NCI-H2227 (cell line): Measurements from ENCODE around the gene NDUFS3.

Source experiments
- DNase-seq: peaks from one replicate; lab custom pipeline; 2025; ENCODE audit not compliant: unreplicated experiment; lab: John Stamatoyannopoulos, UW

Gene NDUFS3

GRCh38 chr11:47589977-47590861, 11.3 kb downstream of the NDUFS3 start:
- DNase-seq, result no peak

GRCh38 chr11:47591764-47592163, 12.9 kb downstream of the NDUFS3 start:
- no peak for DNase-seq

- no peak for DNase-seq
These were observed 13.4 kb downstream of the NDUFS3 start for GRCh38 chr11:47592251-47592650.

- DNase-seq, result no peak
These were observed 14.1 kb downstream of the NDUFS3 start for GRCh38 chr11:47592970-47593369.

- DNase-seq, result no peak
These were observed 14.6 kb downstream of the NDUFS3 start for GRCh38 chr11:47593492-47593933.

GRCh38 chr11:47593934-47594855, 15.3 kb downstream of the NDUFS3 start, which contains the start of gene C1QTNF4:
Gene C1QTNF4 (minus strand): TSS chr11:47594411. CDS start chr11:47590810, 3,601 bp downstream.
- peak; percentile 19 for DNase-seq

GRCh38 chr11:47595029-47595428, 16.2 kb downstream of the NDUFS3 start:
- no peak for DNase-seq

- DNase-seq, result no peak
These were observed 17.1 kb downstream of the NDUFS3 start for GRCh38 chr11:47595967-47596366.

- DNase-seq, result no peak
These were observed 21.0 kb downstream of the NDUFS3 start for GRCh38 chr11:47599902-47600301.

- DNase-seq, result no peak
These were observed 24.4 kb downstream of the NDUFS3 start for GRCh38 chr11:47603295-47603694.

- no peak for DNase-seq
These were observed 27.0 kb downstream of the NDUFS3 start for GRCh38 chr11:47605921-47606320.

- peak; percentile 31 for DNase-seq
These were observed 27.9 kb downstream of the NDUFS3 start for GRCh38 chr11:47606731-47607130.

GRCh38 chr11:47607380-47607779, 28.5 kb downstream of the NDUFS3 start:
- no peak for DNase-seq

GRCh38 chr11:47609675-47610074, 30.8 kb downstream of the NDUFS3 start:
- DNase-seq, result no peak

GRCh38 chr11:47611348-47611794, 32.5 kb downstream of the NDUFS3 start:
- DNase-seq, result no peak

- DNase-seq, result no peak
These were observed 36.4 kb downstream of the NDUFS3 start for GRCh38 chr11:47615249-47615648.

- peak; percentile 65 for DNase-seq
These were observed 38.0 kb downstream of the NDUFS3 start for GRCh38 chr11:47616726-47617416.

GRCh38 chr11:47617417-47617809, 38.5 kb downstream of the NDUFS3 start:
- no peak for DNase-seq

- DNase-seq, result no peak
These were observed 42.0 kb downstream of the NDUFS3 start for GRCh38 chr11:47620836-47621378.

- no peak for DNase-seq
These were observed 47.4 kb downstream of the NDUFS3 start for GRCh38 chr11:47626234-47626633.

- no peak for DNase-seq
These were observed 49.2 kb downstream of the NDUFS3 start for GRCh38 chr11:47628026-47628425.
